NT2/D1 (cell line): ENCODE data around the gene SH3PXD2B.
"Not testable (repeated sequence)": the region's sequence is repeated elsewhere in the genome, so short reads cannot be mapped to it uniquely, and the experiment has no call there.

Experiments
- DNase-seq: peaks from one replicate; pipeline ENCODE4 v3.0.0-alpha.2; 2011; ENCODE audit warnings: low read depth, low spot score
- H3K27me3 ChIP-seq: 2 replicates; pipeline ENCODE4 v1.6.0; 2011; ENCODE audit warnings: mild to moderate bottlenecking; ENCODE audit not compliant: insufficient read length, insufficient read depth
- H3K36me3 ChIP-seq: 2 replicates; pipeline ENCODE4 v1.6.1; 2011; ENCODE audit warnings: mild to moderate bottlenecking, low read length, mixed read lengths; ENCODE audit not compliant: insufficient read depth, insufficient read length
- H3K4me1 ChIP-seq: 2 replicates; pipeline ENCODE4 v1.5.1; 2011; ENCODE audit not compliant: insufficient read depth, insufficient read length
- H3K4me3 ChIP-seq: 2 replicates; pipeline ENCODE4 v1.5.1; 2011; ENCODE audit warnings: low read depth; ENCODE audit not compliant: insufficient read length
- H3K9ac ChIP-seq: 2 replicates; pipeline ENCODE4 v1.6.0; 2011; ENCODE audit warnings: low read depth; ENCODE audit not compliant: insufficient read length
- H3K9me3 ChIP-seq: 2 replicates; pipeline ENCODE4 v1.5.1; 2011; ENCODE audit warnings: mild to moderate bottlenecking, low read length; ENCODE audit not compliant: insufficient read depth
- SUZ12 ChIP-seq: IDR thresholded peaks from 2 replicates; pipeline ENCODE4 v1.6.1; 2011; ENCODE audit not compliant: insufficient read length, insufficient read depth; ENCODE audit errors: extremely low read depth
- YY1 ChIP-seq: IDR thresholded peaks from 2 replicates; pipeline ENCODE4 v1.6.1; 2011; ENCODE audit not compliant: insufficient read length, insufficient read depth
- ZNF274 ChIP-seq: IDR thresholded peaks from 2 replicates; pipeline ENCODE4 v1.6.1; 2011; ENCODE audit warnings: mild to moderate bottlenecking, low read depth, low read length

Gene SH3PXD2B

GRCh38 chr5:172350212-172351181, 103.8 kb downstream of the SH3PXD2B start:
- TF ChIP-seq YY1 (no peak), ZNF274 (no peak), SUZ12 (no peak)
- Histone ChIP-seq H3K4me3 (no peak overlapping the region), H3K27me3 (no peaks in the 10 kb centered on the region), H3K9ac (no peak overlapping the region), H3K9me3 (no peaks in the 10 kb centered on the region), H3K4me1 (no peaks in the 10 kb centered on the region), H3K36me3 (peaks cover 81% of the 10 kb centered on the region)
- no peak for DNase-seq

GRCh38 chr5:172348733-172349132, 105.6 kb downstream of the SH3PXD2B start:
- H3K9me3 ChIP-seq, H3K9ac ChIP-seq, H3K4me3 ChIP-seq, H3K27me3 ChIP-seq, DNase-seq, H3K4me1 ChIP-seq: not testable (repeated sequence)
- H3K36me3 ChIP-seq, result peaks cover 79% of the 10 kb centered on the region

- H3K27me3 ChIP-seq, result no peaks in the 10 kb centered on the region
- DNase-seq, result no peak
- no peaks in the 10 kb centered on the region for H3K9me3 ChIP-seq
- peaks cover 73% of the 10 kb centered on the region for H3K36me3 ChIP-seq
- TF ChIP-seq ZNF274, result no peak
- no peak for TF ChIP-seq SUZ12
- TF ChIP-seq YY1, result no peak
- H3K4me1 ChIP-seq, result no peaks in the 10 kb centered on the region
- no peak overlapping the region for H3K9ac ChIP-seq
- H3K4me3 ChIP-seq, result no peak overlapping the region
Observed at GRCh38 chr5:172348084-172348483, 106.2 kb downstream of the SH3PXD2B start.

GRCh38 chr5:172347496-172348052, 106.8 kb downstream of the SH3PXD2B start:
- TF ChIP-seq YY1 (no peak), SUZ12 (no peak), ZNF274 (no peak)
- H3K27me3 ChIP-seq, result no peaks in the 10 kb centered on the region
- peaks cover 74% of the 10 kb centered on the region for H3K36me3 ChIP-seq
- H3K9me3 ChIP-seq, result no peaks in the 10 kb centered on the region
- H3K4me1 ChIP-seq, result no peaks in the 10 kb centered on the region
- DNase-seq, result no peak
- H3K9ac ChIP-seq, result no peak overlapping the region
- H3K4me3 ChIP-seq, result no peak overlapping the region

GRCh38 chr5:172345881-172346280, 108.4 kb downstream of the SH3PXD2B start:
- no peaks in the 10 kb centered on the region for H3K27me3 ChIP-seq
- no peak overlapping the region for H3K4me3 ChIP-seq
- peaks cover 76% of the 10 kb centered on the region for H3K36me3 ChIP-seq
- no peak overlapping the region for H3K9ac ChIP-seq
- H3K4me1 ChIP-seq, result no peaks in the 10 kb centered on the region
- no peak for TF ChIP-seq ZNF274
- TF ChIP-seq SUZ12, result no peak
- TF ChIP-seq YY1, result no peak
- no peak for DNase-seq
- no peaks in the 10 kb centered on the region for H3K9me3 ChIP-seq

- Histone ChIP-seq H3K4me3 (no peak overlapping the region), H3K4me1 (no peaks in the 10 kb centered on the region), H3K9ac (no peak overlapping the region), H3K27me3 (no peaks in the 10 kb centered on the region), H3K36me3 (peaks cover 75% of the 10 kb centered on the region), H3K9me3 (no peaks in the 10 kb centered on the region)
- no peak for DNase-seq
- TF ChIP-seq YY1 (no peak), ZNF274 (no peak), SUZ12 (no peak)
Observed at GRCh38 chr5:172344855-172345409, 109.4 kb downstream of the SH3PXD2B start.

- TF ChIP-seq YY1, result no peak
- TF ChIP-seq SUZ12, result no peak
- TF ChIP-seq ZNF274, result no peak
- DNase-seq, result no peak
- H3K4me1 ChIP-seq, result no peaks in the 10 kb centered on the region
- no peaks in the 10 kb centered on the region for H3K9me3 ChIP-seq
- H3K36me3 ChIP-seq, result peaks cover 77% of the 10 kb centered on the region
- no peaks in the 10 kb centered on the region for H3K27me3 ChIP-seq
- no peak overlapping the region for H3K4me3 ChIP-seq
- H3K9ac ChIP-seq, result no peak overlapping the region
Observed at GRCh38 chr5:172343741-172344140, 110.6 kb downstream of the SH3PXD2B start.
